K562 (cell line): ENCODE results near the gene INVS. TPM values are rescaled to one million over a fixed set of nuclear protein-coding genes. Genes with fewer than 3 reads are reported as not detected.
"Not testable (repeated sequence)": the region's sequence is repeated elsewhere in the genome, so short reads cannot be mapped to it uniquely, and the experiment has no call there.

Source experiments
- ATAC-seq: fragments of 200-7000 bp; cut with Tn5 transposase; 3 replicates; pipeline ENCODE4 v1.9.1; 2020; ENCODE audit warnings: moderate library complexity
- BruUV-seq: library from RNA; stranded (reverse); fragments of 400-500 nt; replicated peaks from 2 replicates; lab custom pipeline; 2021; lab: Mats Ljungman, UMichigan
- CTCF ChIA-PET: fragments of 300-600 bp; formaldehyde crosslinking; extraction: SDS; loops from one replicate; lab custom pipeline; 2021; ENCODE audit warnings: low intra/inter-chr PET ratio; lab: Yijun Ruan, JAX
- POLR2A ChIA-PET: fragments of 300-600, 350-650 bp; sonication (Branson Sonifier 250); formaldehyde crosslinking; extraction: SDS; loops from one replicate; lab custom pipeline; 2021; ENCODE audit warnings: antibody characterized with exemption, inconsistent platforms; lab: Yijun Ruan, JAX
- DNase-seq, 4 experiments: peaks; one replicate each; pipeline versions ENCODE4 v3.0.0 to v3.0.0-alpha.2; 2011 to 2018; ENCODE audit warnings: low spot score in 3 of 4, mixed read lengths in 3 of 4; ENCODE audit errors: extremely low read depth in 1 of 4
- FAIRE-seq: peaks from 2 replicates; lab custom pipeline; 2011; peaks lifted over from hg19 to GRCh38; lab: Jason Lieb, UNC
- H2AFZ ChIP-seq: 2 replicates; pipeline ENCODE4 v1.6.0; 2011; ENCODE audit warnings: low read depth, low read length, control low read depth, inconsistent platforms
- H3K27ac ChIP-seq: fragments of 200-600 bp; 3 replicates; pipeline ENCODE4 v1.8.0; 2011; ENCODE audit warnings: low read depth, mild to moderate bottlenecking, control low read depth, inconsistent platforms, low read length, moderate library complexity, mixed read lengths; ENCODE audit errors: extremely low read depth
- H3K27me3 ChIP-seq, 2 experiments: fragments of 300-600 bp in 1 of 2; 2 replicates in 1 of 2; 3 replicates in 1 of 2; pipeline versions ENCODE4 v1.6.0 to v1.8.0; 2011; ENCODE audit warnings: inconsistent platforms in 2 of 2, low read length in 2 of 2, mild to moderate bottlenecking in 1 of 2, mixed read lengths in 1 of 2, moderate library complexity in 1 of 2; ENCODE audit not compliant: control insufficient read depth in 2 of 2, insufficient read depth in 2 of 2
- H3K36me3 ChIP-seq: fragments of 300-600 bp; 3 replicates; pipeline ENCODE4 v1.8.0; 2011; ENCODE audit warnings: mild to moderate bottlenecking, low read length, inconsistent platforms; ENCODE audit not compliant: control insufficient read depth, insufficient read depth
- H3K4me1 ChIP-seq, 2 experiments: fragments of 200-600 bp in 1 of 2; replicated peaks in 1 of 2; 2 replicates in 1 of 2; 3 replicates in 1 of 2; pipeline versions ENCODE4 v1.5.1 to v1.8.0; 2011; ENCODE audit warnings: inconsistent platforms in 2 of 2, low read length in 2 of 2, mild to moderate bottlenecking in 1 of 2, mixed read lengths in 1 of 2, moderate library complexity in 1 of 2; ENCODE audit not compliant: control insufficient read depth in 2 of 2, insufficient read depth in 2 of 2
- H3K4me2 ChIP-seq: 2 replicates; pipeline ENCODE4 v1.6.1; 2011; ENCODE audit warnings: low read length, control low read depth, inconsistent platforms, mixed read lengths; ENCODE audit not compliant: insufficient read depth
- H3K4me3 ChIP-seq: fragments of 200-600 bp; sonication (generic), shearing (Covaris generic); 2 replicates; pipeline ENCODE4 v1.5.1; 2016; ENCODE audit warnings: control low read depth, inconsistent platforms
- H3K79me2 ChIP-seq: fragments of 200-600 bp; 3 replicates; pipeline ENCODE4 v1.8.0; 2011; ENCODE audit warnings: low read length, inconsistent platforms; ENCODE audit not compliant: control insufficient read depth, insufficient read depth
- H3K9ac ChIP-seq, 2 experiments: 2 replicates each; pipeline versions ENCODE4 v1.6.0 to v1.6.1; 2011; ENCODE audit warnings: low read depth in 2 of 2, low read length in 2 of 2, control low read depth in 1 of 2, inconsistent platforms in 1 of 2, mild to moderate bottlenecking in 1 of 2, mixed read lengths in 1 of 2; ENCODE audit not compliant: insufficient read depth in 1 of 2
- H3K9me1 ChIP-seq: one replicate; pipeline ENCODE4 v1.6.0; 2011; ENCODE audit warnings: inconsistent platforms, mild to moderate bottlenecking, low read length, moderate library complexity; ENCODE audit not compliant: control insufficient read depth, insufficient read depth
- H3K9me3 ChIP-seq: replicated peaks from 2 replicates; pipeline ENCODE4 v1.5.1; 2011; ENCODE audit warnings: low read depth, low read length, inconsistent platforms; ENCODE audit not compliant: control insufficient read depth, insufficient read depth
- H4K20me1 ChIP-seq: replicated peaks from 2 replicates; pipeline ENCODE4 v1.6.1; 2011; ENCODE audit warnings: low read length, inconsistent platforms, mixed read lengths; ENCODE audit not compliant: control insufficient read depth, insufficient read depth
- ARID1B ChIP-seq: fragments of 450-650 bp; IDR thresholded peaks from 2 replicates; pipeline ENCODE4 v1.6.1; 2016; ENCODE audit warnings: antibody characterized with exemption, mild to moderate bottlenecking, inconsistent platforms
- CBFA2T2 ChIP-seq: fragments of 450-650 bp; conservative IDR thresholded peaks from 2 replicates; pipeline ENCODE4 v1.6.1; 2017; ENCODE audit warnings: mild to moderate bottlenecking
- CBFA2T3 ChIP-seq: fragments of 450-650 bp; IDR thresholded peaks from 2 replicates; pipeline ENCODE4 v1.6.1; 2017
- DPF2 ChIP-seq: fragments of 450-650 bp; IDR thresholded peaks from 2 replicates; pipeline ENCODE4 v1.6.1; 2016
- NCOR1 ChIP-seq: fragments of 450-650 bp; IDR thresholded peaks from 2 replicates; pipeline ENCODE4 v1.6.1; 2016; ENCODE audit warnings: mild to moderate bottlenecking, moderate library complexity
- SMARCA4 ChIP-seq: fragments of 450-650 bp; IDR thresholded peaks from 2 replicates; pipeline ENCODE4 v1.6.1; 2016
- SMARCE1 ChIP-seq: fragments of 450-650 bp; IDR thresholded peaks from 2 replicates; pipeline ENCODE4 v1.7.1; 2016; ENCODE audit warnings: mild to moderate bottlenecking
- TRIM24 ChIP-seq, 2 experiments: fragments of 450-650 bp; IDR thresholded peaks; 2 replicates each; pipeline ENCODE4 v1.6.1; 2016
- WGBS: fragments of 100-300 bp; shearing (Covaris generic); methylation state at CpG from one replicate; pipeline ENCODE4 v1.1.6; 2016; ENCODE audit warnings: low coverage, mixed read lengths; ENCODE audit not compliant: insufficient coverage; ENCODE audit errors: missing lambda C conversion rate; 5-methylcytosine and 5-hydroxymethylcytosine counted together
- in situ Hi-C: fragments of 300-500 bp; cut with MboI; formaldehyde crosslinking; loops from 4 replicates; pipeline ENCODE4 v1.15.0; 2018; ENCODE audit warnings: inconsistent platforms, mixed read lengths
- intact Hi-C: fragments of 100-400 bp; cut with micrococcal nuclease; formaldehyde crosslinking; loops from 2 replicates; pipeline ENCODE4 v1.14.2; 2022
- polyA plus RNA-seq, 8 experiments: library from polyadenylated mRNA; depleted of rRNA in 4 of 8; stranded (reverse) in 5 of 8; unstranded in 3 of 8; fragments of >200 nt; fragmentation: Nextera tagmentation in 2 of 8; fragmentation: Illumina TruSeq in 1 of 8; extraction: Ambion mirVana in 2 of 8; extraction: Trizol in 1 of 8; gene quantifications; 2 replicates each; pipeline versions ENCODE4 v1.2.1 to v1.2.3, GENCODE V29; 2011 to 2014; ENCODE audit warnings: inconsistent platforms in 1 of 8, missing spikeins in 1 of 8
- total RNA-seq, 7 experiments: library from RNA; depleted of rRNA in 6 of 7; stranded (reverse); fragments of >200 nt in 6 of 7; fragmentation: Illumina TruSeq in 2 of 7; extraction: Trizol in 2 of 7; gene quantifications; 2 replicates each; pipeline versions ENCODE4 v1.2.1 to v1.2.3, GENCODE V29; 2011 to 2021; ENCODE audit warnings: low replicate concordance in 1 of 7

The INVS gene
- total and polyA plus RNA-seq, 9 of the 15 experiments (the other 6 are each of a cell fraction or from before 2014, with no cell fraction given), result 0.77 to 18.5 (median 10.0) TPM

GRCh38 chr9:100067990-100068389 lies 31.1 kb upstream of the INVS start:
- H3K4me2 ChIP-seq, intact Hi-C loops, H2AFZ ChIP-seq, FAIRE-seq, DNase-seq, H4K20me1 ChIP-seq, POLR2A ChIA-PET, H3K9me1 ChIP-seq, ATAC-seq, H3K36me3 ChIP-seq, H3K4me3 ChIP-seq, H3K27me3 ChIP-seq, H3K9ac ChIP-seq, CTCF ChIA-PET, H3K9me3 ChIP-seq, H3K27ac ChIP-seq, BruUV-seq, in situ Hi-C loops: not testable (repeated sequence)
- Histone ChIP-seq H3K79me2 (peaks cover 73% of the 10 kb centered on the region), H3K4me1 (peaks cover 25 to 32% of the 10 kb centered on the region in 2 experiments; a peak in 4 of 5 replicates)
- WGBS, result no CpG with 5 or more reads among the region's 30 CpGs

GRCh38 chr9:100069068-100069467 lies 30.0 kb upstream of the INVS start:
- H3K9ac ChIP-seq, H3K4me3 ChIP-seq, H3K9me1 ChIP-seq, H4K20me1 ChIP-seq, H3K4me2 ChIP-seq, H3K9me3 ChIP-seq, FAIRE-seq, H3K27ac ChIP-seq, in situ Hi-C loops, POLR2A ChIA-PET, intact Hi-C loops, CTCF ChIA-PET, H3K36me3 ChIP-seq, ATAC-seq, H2AFZ ChIP-seq, H3K27me3 ChIP-seq, BruUV-seq, DNase-seq: not testable (repeated sequence)
- WGBS, result no CpG with 5 or more reads among the region's 3 CpGs
- TF ChIP-seq CBFA2T2 (0 out of 2 replicates have a peak, but pooled peaks have one; percentile 4), ARID1B (peak; percentile 44; the same call in 1 of the 2 replicates), TRIM24 (IDR thresholded peaks at IDR 0.05) (peak in 1 of 2 experiments; percentile 21; a peak in 1 of 4 replicates), CBFA2T3 (peak; percentile 56), DPF2 (peak; percentile 64), NCOR1 (0 out of 2 replicates have a peak, but pooled peaks have one; percentile 10), SMARCA4 (peak; percentile 51; the same call in 1 of the 2 replicates), SMARCE1 (0 out of 2 replicates have a peak, but pooled peaks have one; percentile 61)
- peaks cover 73% of the 10 kb centered on the region for H3K79me2 ChIP-seq
- H3K4me1 ChIP-seq, result peaks cover 27 to 36% of the 10 kb centered on the region in 2 experiments; a peak in 4 of 5 replicates
